GM12872 (cell line): Measurements from ENCODE around the gene PISD.

ENCODE experiments used
- CTCF ChIP-seq: IDR thresholded peaks from 3 replicates; pipeline ENCODE4 v1.5.1; 2011; ENCODE audit warnings: low read depth, mild to moderate bottlenecking, low read length, moderate library complexity; ENCODE audit not compliant: insufficient read depth

Gene PISD

GRCh38 chr22:31595271-31595670 is 66.7 kb downstream of the PISD start:
- TF ChIP-seq CTCF, result no peak

GRCh38 chr22:31588970-31589675 is 72.9 kb downstream of the PISD start:
- TF ChIP-seq CTCF, result no peak

DNA sequence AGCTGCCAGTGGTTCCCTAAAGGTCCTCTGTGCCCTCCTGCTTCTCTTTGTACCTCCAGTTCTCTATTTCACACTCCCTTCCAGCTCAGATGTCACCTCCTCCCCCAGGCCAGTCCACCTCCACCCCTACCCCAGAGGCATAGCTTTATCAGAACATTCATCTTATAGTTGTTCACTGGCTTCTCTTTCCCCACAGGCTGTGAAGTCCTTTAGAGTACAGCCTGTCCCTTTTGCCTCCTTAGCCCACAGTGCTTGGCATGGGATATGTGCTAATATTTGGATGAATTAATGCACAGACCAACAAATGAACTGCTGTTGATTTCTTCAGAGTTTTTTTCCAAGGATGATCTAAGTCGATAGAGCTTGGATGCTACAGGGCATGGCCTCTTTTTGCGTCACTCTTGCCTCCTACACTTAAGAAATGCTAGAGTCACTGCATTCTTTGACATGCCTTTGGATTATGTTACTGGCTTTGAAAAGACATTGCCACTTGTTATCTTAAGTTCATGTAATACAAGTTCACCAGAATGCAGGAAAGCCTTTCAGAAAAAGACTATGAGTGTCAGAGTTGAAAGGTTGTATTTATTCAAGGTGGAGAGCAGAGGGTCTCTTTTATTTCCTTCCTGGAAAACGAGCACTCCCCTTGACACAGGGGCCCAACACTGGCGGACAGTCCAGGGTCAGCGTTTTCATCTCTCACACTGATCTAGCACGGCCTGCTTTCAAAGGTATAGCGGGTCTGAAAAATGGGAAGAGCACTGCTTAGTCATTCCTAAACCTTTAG is 75.7 kb downstream of the PISD start:
- no peak for TF ChIP-seq CTCF

GRCh38 chr22:31585161-31585859 is 76.7 kb downstream of the PISD start:
- no peak for TF ChIP-seq CTCF

GRCh38 chr22:31584804-31585160 is 77.2 kb downstream of the PISD start:
- no peak for TF ChIP-seq CTCF

DNA sequence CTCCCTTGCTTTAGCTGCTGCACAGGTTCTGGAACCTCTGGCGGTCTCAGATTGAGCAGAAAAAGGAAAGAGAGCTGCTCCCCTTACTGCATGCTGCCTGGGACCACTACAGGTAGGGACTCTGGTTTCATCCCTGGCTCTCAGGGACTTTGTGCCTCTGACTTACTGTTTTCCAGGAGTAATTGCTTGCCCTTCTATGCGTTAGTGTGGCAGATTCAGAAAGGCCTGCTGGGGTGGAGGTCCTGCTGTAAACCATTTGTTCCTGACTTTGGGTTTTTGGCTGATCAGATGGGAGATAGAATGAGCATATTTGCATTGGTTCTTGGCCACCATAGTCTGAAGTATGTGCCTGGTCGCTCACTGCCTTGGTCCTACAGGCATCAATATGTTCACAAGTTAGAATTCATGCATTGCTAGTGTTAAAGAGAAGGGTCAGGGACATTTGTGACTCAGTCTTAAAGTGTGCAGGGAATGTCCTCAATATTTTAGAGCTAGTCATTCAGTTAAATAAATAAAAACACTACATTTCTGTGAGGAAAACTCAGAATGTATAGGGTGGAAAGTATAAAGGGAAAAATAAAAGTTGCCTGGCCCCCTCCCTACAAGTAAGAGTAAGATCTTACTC is 78.0 kb downstream of the PISD start:
- TF ChIP-seq CTCF, result no peak

DNA sequence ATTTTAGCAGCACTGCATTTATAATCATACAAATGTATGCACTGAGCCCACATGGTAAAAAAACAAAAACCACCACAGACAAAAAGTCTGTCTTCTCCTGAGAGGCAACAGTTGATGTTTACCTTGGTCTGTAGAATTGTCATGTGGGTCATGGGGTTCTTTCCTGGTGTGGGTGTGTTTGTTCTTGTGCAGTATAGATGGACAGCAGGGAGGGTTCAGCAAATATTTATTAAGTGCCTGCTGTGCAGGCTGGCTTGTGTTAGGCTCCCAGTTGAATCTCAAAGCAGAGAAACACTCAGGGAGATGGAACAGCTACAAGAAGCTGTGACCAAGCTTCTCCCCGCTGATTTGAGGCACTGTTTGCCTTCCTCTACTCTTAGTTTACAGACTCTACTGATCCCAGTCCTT is 82.2 kb downstream of the PISD start:
- no peak for TF ChIP-seq CTCF
